K562 (cell line): ENCODE results near the gene SOWAHD. TPM values are rescaled to one million over a fixed set of nuclear protein-coding genes. Genes with fewer than 3 reads are reported as not detected.

Source experiments
- FOXP1 ChIP-seq: sonication (generic); formaldehyde crosslinking; IDR thresholded peaks from 2 replicates; pipeline ENCODE4 v1.8.0; 2022; ENCODE audit warnings: mild to moderate bottlenecking, missing genetic modification reagents
- GATA2 ChIP-seq: sonication (generic); formaldehyde crosslinking; IDR thresholded peaks from 2 replicates; pipeline ENCODE4 v1.4.0; 2020; ENCODE audit warnings: mild to moderate bottlenecking, missing genetic modification reagents
- GATAD2B ChIP-seq: fragments of 450-650 bp; IDR thresholded peaks from 2 replicates; pipeline ENCODE4 v1.6.1; 2017; ENCODE audit warnings: mild to moderate bottlenecking, borderline replicate concordance
- HEY1 ChIP-seq: fragments of 250-450 bp; sonication (Bioruptor Pico); IDR thresholded peaks from 2 replicates; pipeline ENCODE4 v1.5.0; 2020; ENCODE audit warnings: mild to moderate bottlenecking, moderate library complexity, borderline replicate concordance
- L3MBTL2 ChIP-seq: fragments of 450-650 bp; IDR thresholded peaks from 2 replicates; pipeline ENCODE4 v1.6.1; 2016; ENCODE audit warnings: mild to moderate bottlenecking, moderate library complexity
- NR1H2 ChIP-seq: sonication (generic); formaldehyde crosslinking; IDR thresholded peaks from 2 replicates; pipeline ENCODE4 v1.4.0; 2020; ENCODE audit warnings: mild to moderate bottlenecking, missing genetic modification reagents
- PURB ChIP-seq: sonication (generic); formaldehyde crosslinking; IDR thresholded peaks from 2 replicates; pipeline ENCODE4 v1.9.0; 2021; ENCODE audit warnings: low read depth, mild to moderate bottlenecking, missing genetic modification reagents
- SNIP1 ChIP-seq: fragments of 450-650 bp; IDR thresholded peaks from 2 replicates; pipeline ENCODE4 v1.7.1; 2017; ENCODE audit warnings: low read depth, mild to moderate bottlenecking
- TARDBP ChIP-seq: fragments of 450-650 bp; IDR thresholded peaks from 2 replicates; pipeline ENCODE4 v1.6.1; 2016
- TGIF2 ChIP-seq: sonication (generic); formaldehyde crosslinking; IDR thresholded peaks from 2 replicates; pipeline ENCODE4 v1.8.1; 2022; ENCODE audit warnings: mild to moderate bottlenecking, missing genetic modification reagents, moderate library complexity
- ZNF445 ChIP-seq: fragments of 250-450 bp; sonication (Bioruptor Pico); IDR thresholded peaks from 2 replicates; pipeline ENCODE4 v1.4.0; 2020; ENCODE audit warnings: low read depth, mild to moderate bottlenecking, moderate library complexity
- polyA plus RNA-seq, 8 experiments: library from polyadenylated mRNA; depleted of rRNA in 4 of 8; stranded (reverse) in 5 of 8; unstranded in 3 of 8; fragments of >200 nt; fragmentation: Nextera tagmentation in 2 of 8; fragmentation: Illumina TruSeq in 1 of 8; extraction: Ambion mirVana in 2 of 8; extraction: Trizol in 1 of 8; gene quantifications; 2 replicates each; pipeline versions ENCODE4 v1.2.1 to v1.2.3, GENCODE V29; 2011 to 2014; ENCODE audit warnings: inconsistent platforms in 1 of 8, missing spikeins in 1 of 8
- total RNA-seq, 7 experiments: library from RNA; depleted of rRNA in 6 of 7; stranded (reverse); fragments of >200 nt in 6 of 7; fragmentation: Illumina TruSeq in 2 of 7; extraction: Trizol in 2 of 7; gene quantifications; 2 replicates each; pipeline versions ENCODE4 v1.2.1 to v1.2.3, GENCODE V29; 2011 to 2021; ENCODE audit warnings: low replicate concordance in 1 of 7
- TF ChIP-seq, protein P1 (sequence below): sonication (generic); formaldehyde crosslinking; IDR thresholded peaks from 2 replicates; pipeline ENCODE4 v1.8.0; 2023; ENCODE audit warnings: mild to moderate bottlenecking, missing genetic modification reagents
- TF ChIP-seq, protein P2 (sequence below): fragments of 450-650 bp; formaldehyde crosslinking; IDR thresholded peaks from 2 replicates; pipeline ENCODE4 v1.4.0; 2020; ENCODE audit warnings: mild to moderate bottlenecking, moderate library complexity
- TF ChIP-seq, protein P3 (sequence below): sonication (generic); formaldehyde crosslinking; IDR thresholded peaks from 2 replicates; pipeline ENCODE4 v1.8.0; 2022; ENCODE audit warnings: mild to moderate bottlenecking, missing genetic modification reagents
- TF ChIP-seq, protein P4 (sequence below): fragments of 450-650 bp; formaldehyde crosslinking; IDR thresholded peaks from 2 replicates; pipeline ENCODE4 v1.4.0; 2020; ENCODE audit warnings: mild to moderate bottlenecking, moderate library complexity
- TF ChIP-seq, protein P5 (sequence below): sonication (generic); formaldehyde crosslinking; IDR thresholded peaks from 2 replicates; pipeline ENCODE4 v1.8.1; 2023; ENCODE audit warnings: mild to moderate bottlenecking, missing genetic modification reagents
- TF ChIP-seq, protein P6 (sequence below): sonication (generic); formaldehyde crosslinking; IDR thresholded peaks from 2 replicates; pipeline ENCODE4 v1.8.1; 2023; ENCODE audit warnings: mild to moderate bottlenecking, missing genetic modification reagents

The SOWAHD gene
- total and polyA plus RNA-seq, 9 of the 15 experiments (the other 6 are each of a cell fraction or from before 2014, with no cell fraction given), result 0.13 to 0.29 TPM; not detected in 7

DNA sequence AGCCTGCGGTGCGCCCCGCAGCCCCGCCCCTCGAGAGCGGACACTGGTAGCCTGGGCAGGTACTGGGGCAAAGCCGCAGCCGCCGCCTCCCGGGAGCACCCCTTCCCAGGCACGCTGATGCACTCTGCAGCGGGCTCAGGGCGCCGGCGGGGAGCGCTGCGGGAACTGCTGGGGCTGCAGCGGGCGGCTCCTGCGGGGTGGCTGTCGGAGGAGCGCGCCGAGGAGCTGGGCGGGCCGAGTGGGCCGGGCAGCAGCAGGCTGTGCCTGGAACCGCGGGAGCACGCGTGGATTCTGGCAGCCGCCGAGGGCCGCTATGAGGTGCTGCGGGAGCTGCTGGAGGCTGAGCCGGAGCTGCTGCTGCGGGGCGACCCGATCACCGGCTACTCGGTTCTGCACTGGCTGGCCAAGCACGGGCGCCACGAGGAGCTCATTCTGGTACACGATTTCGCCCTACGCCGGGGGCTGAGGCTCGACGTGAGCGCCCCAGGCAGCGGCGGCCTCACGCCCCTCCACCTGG lies 401 bp downstream of the SOWAHD start (continued):
- TF ChIP-seq, protein P1, sequence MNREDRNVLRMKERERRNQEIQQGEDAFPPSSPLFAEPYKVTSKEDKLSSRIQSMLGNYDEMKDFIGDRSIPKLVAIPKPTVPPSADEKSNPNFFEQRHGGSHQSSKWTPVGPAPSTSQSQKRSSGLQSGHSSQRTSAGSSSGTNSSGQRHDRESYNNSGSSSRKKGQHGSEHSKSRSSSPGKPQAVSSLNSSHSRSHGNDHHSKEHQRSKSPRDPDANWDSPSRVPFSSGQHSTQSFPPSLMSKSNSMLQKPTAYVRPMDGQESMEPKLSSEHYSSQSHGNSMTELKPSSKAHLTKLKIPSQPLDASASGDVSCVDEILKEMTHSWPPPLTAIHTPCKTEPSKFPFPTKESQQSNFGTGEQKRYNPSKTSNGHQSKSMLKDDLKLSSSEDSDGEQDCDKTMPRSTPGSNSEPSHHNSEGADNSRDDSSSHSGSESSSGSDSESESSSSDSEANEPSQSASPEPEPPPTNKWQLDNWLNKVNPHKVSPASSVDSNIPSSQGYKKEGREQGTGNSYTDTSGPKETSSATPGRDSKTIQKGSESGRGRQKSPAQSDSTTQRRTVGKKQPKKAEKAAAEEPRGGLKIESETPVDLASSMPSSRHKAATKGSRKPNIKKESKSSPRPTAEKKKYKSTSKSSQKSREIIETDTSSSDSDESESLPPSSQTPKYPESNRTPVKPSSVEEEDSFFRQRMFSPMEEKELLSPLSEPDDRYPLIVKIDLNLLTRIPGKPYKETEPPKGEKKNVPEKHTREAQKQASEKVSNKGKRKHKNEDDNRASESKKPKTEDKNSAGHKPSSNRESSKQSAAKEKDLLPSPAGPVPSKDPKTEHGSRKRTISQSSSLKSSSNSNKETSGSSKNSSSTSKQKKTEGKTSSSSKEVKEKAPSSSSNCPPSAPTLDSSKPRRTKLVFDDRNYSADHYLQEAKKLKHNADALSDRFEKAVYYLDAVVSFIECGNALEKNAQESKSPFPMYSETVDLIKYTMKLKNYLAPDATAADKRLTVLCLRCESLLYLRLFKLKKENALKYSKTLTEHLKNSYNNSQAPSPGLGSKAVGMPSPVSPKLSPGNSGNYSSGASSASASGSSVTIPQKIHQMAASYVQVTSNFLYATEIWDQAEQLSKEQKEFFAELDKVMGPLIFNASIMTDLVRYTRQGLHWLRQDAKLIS (CRISPR knock-in tag), result no peak
- no peak for TF ChIP-seq TGIF2
- no peak for TF ChIP-seq GATA2 (CRISPR knock-in tag)
- no peak for TF ChIP-seq PURB
- TF ChIP-seq L3MBTL2, result peak; percentile 14; the same call in 1 of the 2 replicates
- no peak for TF ChIP-seq FOXP1 (CRISPR knock-in tag)
- no peak for TF ChIP-seq SNIP1
- no peak for TF ChIP-seq NR1H2
- TF ChIP-seq, protein P2, sequence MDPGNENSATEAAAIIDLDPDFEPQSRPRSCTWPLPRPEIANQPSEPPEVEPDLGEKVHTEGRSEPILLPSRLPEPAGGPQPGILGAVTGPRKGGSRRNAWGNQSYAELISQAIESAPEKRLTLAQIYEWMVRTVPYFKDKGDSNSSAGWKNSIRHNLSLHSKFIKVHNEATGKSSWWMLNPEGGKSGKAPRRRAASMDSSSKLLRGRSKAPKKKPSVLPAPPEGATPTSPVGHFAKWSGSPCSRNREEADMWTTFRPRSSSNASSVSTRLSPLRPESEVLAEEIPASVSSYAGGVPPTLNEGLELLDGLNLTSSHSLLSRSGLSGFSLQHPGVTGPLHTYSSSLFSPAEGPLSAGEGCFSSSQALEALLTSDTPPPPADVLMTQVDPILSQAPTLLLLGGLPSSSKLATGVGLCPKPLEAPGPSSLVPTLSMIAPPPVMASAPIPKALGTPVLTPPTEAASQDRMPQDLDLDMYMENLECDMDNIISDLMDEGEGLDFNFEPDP (CRISPR knock-in tag), result no peak
- no peak for TF ChIP-seq HEY1 (CRISPR knock-in tag)
- TF ChIP-seq, protein P3, sequence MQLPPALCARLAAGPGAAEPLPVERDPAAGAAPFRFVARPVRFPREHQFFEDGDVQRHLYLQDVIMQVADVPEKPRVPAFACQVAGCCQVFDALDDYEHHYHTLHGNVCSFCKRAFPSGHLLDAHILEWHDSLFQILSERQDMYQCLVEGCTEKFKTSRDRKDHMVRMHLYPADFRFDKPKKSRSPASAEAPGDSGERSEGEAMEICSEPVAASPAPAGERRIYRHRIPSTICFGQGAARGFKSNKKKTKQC (CRISPR knock-in tag), result no peak
- TF ChIP-seq, protein P4, sequence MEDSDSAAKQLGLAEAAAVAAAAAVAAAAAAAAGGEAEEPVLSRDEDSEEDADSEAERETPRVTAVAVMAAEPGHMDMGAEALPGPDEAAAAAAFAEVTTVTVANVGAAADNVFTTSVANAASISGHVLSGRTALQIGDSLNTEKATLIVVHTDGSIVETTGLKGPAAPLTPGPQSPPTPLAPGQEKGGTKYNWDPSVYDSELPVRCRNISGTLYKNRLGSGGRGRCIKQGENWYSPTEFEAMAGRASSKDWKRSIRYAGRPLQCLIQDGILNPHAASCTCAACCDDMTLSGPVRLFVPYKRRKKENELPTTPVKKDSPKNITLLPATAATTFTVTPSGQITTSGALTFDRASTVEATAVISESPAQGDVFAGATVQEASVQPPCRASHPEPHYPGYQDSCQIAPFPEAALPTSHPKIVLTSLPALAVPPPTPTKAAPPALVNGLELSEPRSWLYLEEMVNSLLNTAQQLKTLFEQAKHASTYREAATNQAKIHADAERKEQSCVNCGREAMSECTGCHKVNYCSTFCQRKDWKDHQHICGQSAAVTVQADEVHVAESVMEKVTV, result no peak
- TF ChIP-seq, protein P5, sequence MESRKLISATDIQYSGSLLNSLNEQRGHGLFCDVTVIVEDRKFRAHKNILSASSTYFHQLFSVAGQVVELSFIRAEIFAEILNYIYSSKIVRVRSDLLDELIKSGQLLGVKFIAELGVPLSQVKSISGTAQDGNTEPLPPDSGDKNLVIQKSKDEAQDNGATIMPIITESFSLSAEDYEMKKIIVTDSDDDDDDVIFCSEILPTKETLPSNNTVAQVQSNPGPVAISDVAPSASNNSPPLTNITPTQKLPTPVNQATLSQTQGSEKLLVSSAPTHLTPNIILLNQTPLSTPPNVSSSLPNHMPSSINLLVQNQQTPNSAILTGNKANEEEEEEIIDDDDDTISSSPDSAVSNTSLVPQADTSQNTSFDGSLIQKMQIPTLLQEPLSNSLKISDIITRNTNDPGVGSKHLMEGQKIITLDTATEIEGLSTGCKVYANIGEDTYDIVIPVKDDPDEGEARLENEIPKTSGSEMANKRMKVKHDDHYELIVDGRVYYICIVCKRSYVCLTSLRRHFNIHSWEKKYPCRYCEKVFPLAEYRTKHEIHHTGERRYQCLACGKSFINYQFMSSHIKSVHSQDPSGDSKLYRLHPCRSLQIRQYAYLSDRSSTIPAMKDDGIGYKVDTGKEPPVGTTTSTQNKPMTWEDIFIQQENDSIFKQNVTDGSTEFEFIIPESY (CRISPR knock-in tag), result no peak
- TF ChIP-seq ZNF445, result no peak
- no peak for TF ChIP-seq GATAD2B
- no peak for TF ChIP-seq TARDBP
- TF ChIP-seq, protein P6, sequence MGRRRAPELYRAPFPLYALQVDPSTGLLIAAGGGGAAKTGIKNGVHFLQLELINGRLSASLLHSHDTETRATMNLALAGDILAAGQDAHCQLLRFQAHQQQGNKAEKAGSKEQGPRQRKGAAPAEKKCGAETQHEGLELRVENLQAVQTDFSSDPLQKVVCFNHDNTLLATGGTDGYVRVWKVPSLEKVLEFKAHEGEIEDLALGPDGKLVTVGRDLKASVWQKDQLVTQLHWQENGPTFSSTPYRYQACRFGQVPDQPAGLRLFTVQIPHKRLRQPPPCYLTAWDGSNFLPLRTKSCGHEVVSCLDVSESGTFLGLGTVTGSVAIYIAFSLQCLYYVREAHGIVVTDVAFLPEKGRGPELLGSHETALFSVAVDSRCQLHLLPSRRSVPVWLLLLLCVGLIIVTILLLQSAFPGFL (CRISPR knock-in tag), result no peak
